Gastroesophageal sphincter (tissue), 3 donors: ENCODE measurements around the gene TRAF2.

Experiments used
- CTCF ChIP-seq, 4 experiments: fragments of 200-600 bp in 2 of 4; fragments of 450-650 bp in 2 of 4; sonication (generic) in 1 of 4; IDR thresholded peaks; one replicate each; pipeline ENCODE4 v1.5.1; 2017 to 2019; ENCODE audit warnings: antibody characterized with exemption in 4 of 4, mild to moderate bottlenecking in 2 of 4, moderate library complexity in 2 of 4
- POLR2AphosphoS5 ChIP-seq: sonication (generic); formaldehyde crosslinking; IDR thresholded peaks from one replicate; pipeline ENCODE4 v1.6.1; 2017; ENCODE audit warnings: antibody characterized with exemption

GRCh38 chr9:136856541-136857141 lies 29.7 kb upstream of the TRAF2 start:
- TF ChIP-seq POLR2AphosphoS5 (no peak), CTCF (IDR thresholded peaks at IDR 0.05) (no peak)
